OCI-LY7 (cell line): Measurements from ENCODE around the gene EID2B. TPM values are rescaled to one million over a fixed set of nuclear protein-coding genes. Genes with fewer than 3 reads are reported as not detected.
A peak's percentile ranks its signal among the peaks of the same experiment; 100 is the strongest.

Source experiments
- BruUV-seq: library from RNA; stranded (reverse); fragments of 400-500 nt; replicated peaks from 2 replicates; lab custom pipeline; 2021; lab: Mats Ljungman, UMichigan
- CTCF ChIA-PET: fragments of 300-600 bp; sonication (Branson Sonifier 250); formaldehyde crosslinking; loops from one replicate; lab custom pipeline; 2022; ENCODE audit warnings: antibody characterized with exemption; ENCODE audit not compliant: unreplicated experiment; lab: Charles Lee
- POLR2A ChIA-PET: fragments of 300-600 bp; sonication (Branson Sonifier 250); formaldehyde crosslinking; loops from one replicate; lab custom pipeline; 2022; ENCODE audit warnings: antibody characterized with exemption; lab: Charles Lee
- DNase-seq: peaks from one replicate; pipeline ENCODE4 v3.0.0-alpha.2; 2015; ENCODE audit warnings: low spot score
- H2AFZ ChIP-seq: fragments of 200-600 bp; sonication (generic), shearing (Covaris generic); 2 replicates; pipeline ENCODE4 v1.6.1; 2014; ENCODE audit warnings: mild to moderate bottlenecking, antibody characterized with exemption, low read length, moderate library complexity
- H3K27ac ChIP-seq: fragments of 200-600 bp; sonication (generic); 2 replicates; pipeline ENCODE4 v1.5.1; 2014; ENCODE audit warnings: mixed run types, low read depth, mild to moderate bottlenecking, moderate library complexity, low read length, inconsistent platforms; ENCODE audit not compliant: poor library complexity, severe bottlenecking
- H3K36me3 ChIP-seq: fragments of 200-600 bp; sonication (generic); 2 replicates; pipeline ENCODE4 v1.6.1; 2014; ENCODE audit warnings: mild to moderate bottlenecking, antibody characterized with exemption, low read length, moderate library complexity, mixed read lengths; ENCODE audit not compliant: insufficient read depth
- H3K4me1 ChIP-seq: fragments of 200-600 bp; sonication (generic); 2 replicates; pipeline ENCODE4 v1.5.1; 2014; ENCODE audit warnings: mild to moderate bottlenecking, low read length; ENCODE audit not compliant: insufficient read depth, poor library complexity, severe bottlenecking
- H3K4me2 ChIP-seq: fragments of 200-600 bp; sonication (generic); 2 replicates; pipeline ENCODE4 v1.6.1; 2014; ENCODE audit warnings: mild to moderate bottlenecking, low read length
- H3K4me3 ChIP-seq: fragments of 200-600 bp; sonication (generic); 2 replicates; pipeline ENCODE4 v1.5.1; 2014; ENCODE audit warnings: mild to moderate bottlenecking, low read depth, low read length; ENCODE audit not compliant: poor library complexity, severe bottlenecking
- H3K79me2 ChIP-seq: fragments of 200-600 bp; sonication (generic); 2 replicates; pipeline ENCODE4 v1.6.1; 2016; ENCODE audit warnings: low read depth, mild to moderate bottlenecking, low read length, moderate library complexity, mixed read lengths; ENCODE audit not compliant: insufficient read depth
- H3K9me2 ChIP-seq: fragments of 200-600 bp; sonication (generic); 2 replicates; pipeline ENCODE4 v1.6.1; 2016; ENCODE audit warnings: mild to moderate bottlenecking, low read length, mixed read lengths; ENCODE audit not compliant: insufficient read depth
- H3K9me3 ChIP-seq: fragments of 200-600 bp; sonication (generic); 2 replicates; pipeline ENCODE4 v1.6.1; 2014; ENCODE audit warnings: mild to moderate bottlenecking, mixed run types, low read length, mixed read lengths
- H4K20me1 ChIP-seq: fragments of 200-600 bp; sonication (generic); 2 replicates; pipeline ENCODE4 v1.6.1; 2014; ENCODE audit warnings: mild to moderate bottlenecking, antibody characterized with exemption, low read length, moderate library complexity, mixed read lengths; ENCODE audit not compliant: insufficient read depth
- CTCF ChIP-seq: fragments of 200-600 bp; sonication (generic); conservative IDR thresholded peaks from 2 replicates; pipeline ENCODE4 v1.5.1; 2014; ENCODE audit warnings: mild to moderate bottlenecking, antibody characterized with exemption, low read length, moderate library complexity, mixed read lengths
- EZH2phosphoT487 ChIP-seq: fragments of 200-600 bp; sonication (generic); IDR thresholded peaks from 2 replicates; pipeline ENCODE4 v1.6.1; 2018; ENCODE audit warnings: low read depth, borderline replicate concordance, mild to moderate bottlenecking, mixed run types, antibody characterized with exemption, low read length, moderate library complexity, mixed read lengths
- intact Hi-C: fragments of 100-400 bp; cut with micrococcal nuclease; formaldehyde crosslinking; loops from one replicate; pipeline ENCODE4 v1.10.0; 2022; ENCODE audit not compliant: unreplicated experiment
- total RNA-seq, 2 experiments: library from RNA; depleted of rRNA in 1 of 2; stranded (reverse); fragments of >200 nt in 1 of 2; shearing (Covaris generic) in 1 of 2; gene quantifications; 2 replicates each; pipeline ENCODE4 v1.2.3, GENCODE V29; 2014 to 2022

The EID2B gene
- total RNA-seq, 2 experiments from 2014 or later, result 8.8 to 13.9 TPM

- no peaks in the 10 kb centered on the region for H3K9me3 ChIP-seq
- BruUV-seq, result TSS peak; percentile 54
- peak overlapping the region; percentile 91 for H3K4me3 ChIP-seq
- H3K4me2 ChIP-seq, result peak overlapping the region; percentile 98
- CTCF ChIA-PET, result interaction anchor here (0.5 to 1.0 kb wide), 4 partner anchors 18 to 80 kb away, joined by 3 to 15 read pairs (median 8); partner anchors contain the start of gene DLL3
- H3K79me2 ChIP-seq, result peaks cover 21% of the 10 kb centered on the region
- no peaks in the 10 kb centered on the region for H4K20me1 ChIP-seq
- POLR2A ChIA-PET, result interaction anchor here (0.6 to 1.2 kb wide), 3 partner anchors 34 to 1782 kb away, joined by 3 to 9 read pairs (median 4); no protein-coding TSS in a partner anchor
- no peak overlapping the region for H2AFZ ChIP-seq
- TF ChIP-seq EZH2phosphoT487 (no peak), CTCF (no peak)
- H3K27ac ChIP-seq, result peak overlapping the region; percentile 42
- H3K9me2 ChIP-seq, result no peaks in the 10 kb centered on the region
- DNase-seq, result peak; percentile 24
- peaks cover 17% of the 10 kb centered on the region for H3K4me1 ChIP-seq
- intact Hi-C loops, result no loop called here
- peaks cover 47% of the 10 kb centered on the region for H3K36me3 ChIP-seq
Measured at GRCh38 chr19:39481229-39481545, 51.5 kb downstream of the EID2B start.

Other genes with a start within 250 kb of the EID2B start
- gene IFNL1, start 236.4 kb downstream of the EID2B start, total RNA-seq (2014; rRNA removed; shearing (Covaris generic)), result not detected in 2 replicates
- not detected in 2 replicates for gene IFNL1, start 236.4 kb downstream of the EID2B start, total RNA-seq (2022)
- 1.2 and 2.0 TPM in 2 replicates for gene LRFN1, start 212.0 kb downstream of the EID2B start, total RNA-seq (2014; rRNA removed; shearing (Covaris generic))
- gene LRFN1, start 212.0 kb downstream of the EID2B start, total RNA-seq (2022), result 2.8 and 3.6 TPM in 2 replicates
- gene GMFG, start 196.8 kb downstream of the EID2B start, total RNA-seq (2014; rRNA removed; shearing (Covaris generic)), result 135 and 183 TPM in 2 replicates
- 230 and 314 TPM in 2 replicates for gene GMFG, start 196.8 kb downstream of the EID2B start, total RNA-seq (2022)
- gene SAMD4B, start 190.4 kb downstream of the EID2B start, total RNA-seq (2014; rRNA removed; shearing (Covaris generic)), result 46.2 and 59.4 TPM in 2 replicates
- 60.0 and 68.8 TPM in 2 replicates for gene SAMD4B, start 190.4 kb downstream of the EID2B start, total RNA-seq (2022)
- 33.1 and 35.4 TPM in 2 replicates for gene PAF1, start 141.7 kb downstream of the EID2B start, total RNA-seq (2014; rRNA removed; shearing (Covaris generic))
- 45.9 and 46.8 TPM in 2 replicates for gene PAF1, start 141.7 kb downstream of the EID2B start, total RNA-seq (2022)
- 15.7 and 28.3 TPM in 2 replicates for gene MED29, start 141.5 kb downstream of the EID2B start, total RNA-seq (2014; rRNA removed; shearing (Covaris generic))
- gene MED29, start 141.5 kb downstream of the EID2B start, total RNA-seq (2022), result 31.2 and 31.3 TPM in 2 replicates
- gene ZFP36, start 126.0 kb downstream of the EID2B start, total RNA-seq (2014; rRNA removed; shearing (Covaris generic)), result 19.4 and 21.8 TPM in 2 replicates
- gene ZFP36, start 126.0 kb downstream of the EID2B start, total RNA-seq (2022), result 55.9 and 57.2 TPM in 2 replicates
- 28.3 and 30.4 TPM in 2 replicates for gene PLEKHG2, start 120.2 kb downstream of the EID2B start, total RNA-seq (2014; rRNA removed; shearing (Covaris generic))
- 65.9 and 68.2 TPM in 2 replicates for gene PLEKHG2, start 120.2 kb downstream of the EID2B start, total RNA-seq (2022)
- gene RPS16, start 96.9 kb downstream of the EID2B start, total RNA-seq (2014; rRNA removed; shearing (Covaris generic)), result 538 and 634 TPM in 2 replicates
- gene RPS16, start 96.9 kb downstream of the EID2B start, total RNA-seq (2022), result 3,661 and 4,044 TPM in 2 replicates
- 70.1 and 74.6 TPM in 2 replicates for gene SUPT5H, start 87.3 kb downstream of the EID2B start, total RNA-seq (2014; rRNA removed; shearing (Covaris generic))
- gene SUPT5H, start 87.3 kb downstream of the EID2B start, total RNA-seq (2022), result 168 and 175 TPM in 2 replicates
- gene TIMM50, start 52.0 kb downstream of the EID2B start, total RNA-seq (2014; rRNA removed; shearing (Covaris generic)), result 98.1 and 116 TPM in 2 replicates
- 91.1 and 93.2 TPM in 2 replicates for gene TIMM50, start 52.0 kb downstream of the EID2B start, total RNA-seq (2022)
- gene DLL3, start 33.9 kb downstream of the EID2B start, total RNA-seq (2014; rRNA removed; shearing (Covaris generic)), result 3.4 and 4.4 TPM in 2 replicates
- 3.2 and 4.4 TPM in 2 replicates for gene DLL3, start 33.9 kb downstream of the EID2B start, total RNA-seq (2022)
- gene SELENOV, start 17.7 kb downstream of the EID2B start, total RNA-seq (2014; rRNA removed; shearing (Covaris generic)), result not detected in 2 replicates
- not detected in 2 replicates for gene SELENOV, start 17.7 kb downstream of the EID2B start, total RNA-seq (2022)
- 19.1 and 22.9 TPM in 2 replicates for gene EID2, start 7.3 kb upstream of the EID2B start, total RNA-seq (2014; rRNA removed; shearing (Covaris generic))
- gene EID2, start 7.3 kb upstream of the EID2B start, total RNA-seq (2022), result 17.3 and 20.7 TPM in 2 replicates
- gene LGALS13, start 69.7 kb upstream of the EID2B start, total RNA-seq (2014; rRNA removed; shearing (Covaris generic)), result not detected in 2 replicates
- not detected in 2 replicates for gene LGALS13, start 69.7 kb upstream of the EID2B start, total RNA-seq (2022)
- not detected in 2 replicates for gene LGALS16, start 123.1 kb upstream of the EID2B start, total RNA-seq (2014; rRNA removed; shearing (Covaris generic))
- gene LGALS16, start 123.1 kb upstream of the EID2B start, total RNA-seq (2022), result not detected in 2 replicates
- not detected in 2 replicates for gene LGALS14, start 171.6 kb upstream of the EID2B start, total RNA-seq (2014; rRNA removed; shearing (Covaris generic))
- gene LGALS14, start 171.6 kb upstream of the EID2B start, total RNA-seq (2022), result not detected in 2 replicates
- gene CLC, start 205.2 kb upstream of the EID2B start, total RNA-seq (2014; rRNA removed; shearing (Covaris generic)), result not detected in 2 replicates
- not detected in 2 replicates for gene CLC, start 205.2 kb upstream of the EID2B start, total RNA-seq (2022)
- not detected in 2 replicates for gene LEUTX, start 246.0 kb upstream of the EID2B start, total RNA-seq (2014; rRNA removed; shearing (Covaris generic))
- not detected in 2 replicates for gene LEUTX, start 246.0 kb upstream of the EID2B start, total RNA-seq (2022)